PC-9 (cell line): ENCODE data around the gene ZNF784.

ENCODE experiments used
- EZH2 ChIP-seq: fragments of 200-600 bp; sonication (generic); IDR thresholded peaks from 2 replicates; pipeline ENCODE4 v1.8.0; 2017; ENCODE audit warnings: antibody characterized with exemption, low read depth
- TF ChIP-seq, protein P1 (sequence below): fragments of 200-600 bp; sonication (generic); conservative IDR thresholded peaks from 2 replicates; pipeline ENCODE4 v1.6.1; 2017; ENCODE audit warnings: mixed run types, antibody characterized with exemption, mild to moderate bottlenecking, moderate library complexity

DNA sequence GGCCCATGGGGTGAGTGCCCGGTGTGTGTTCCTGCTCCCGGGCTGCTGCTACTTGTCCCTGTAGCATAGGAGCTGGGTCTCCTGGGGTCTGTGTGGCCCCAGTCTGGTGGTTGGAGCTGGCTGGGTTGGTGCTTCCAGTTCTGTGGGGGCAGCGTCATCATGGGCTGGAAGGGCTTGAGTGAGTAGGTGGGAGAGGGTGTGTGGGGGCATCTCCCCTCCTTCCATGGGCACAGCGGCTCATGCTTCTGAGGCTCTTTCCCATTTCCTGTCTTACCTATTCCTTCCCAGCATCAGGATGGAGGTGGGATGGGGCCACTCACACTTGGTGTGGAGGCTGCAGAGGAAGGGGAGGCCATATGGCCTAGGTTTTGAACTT lies 42.6 kb upstream of the ZNF784 start:
- TF ChIP-seq, protein P1, sequence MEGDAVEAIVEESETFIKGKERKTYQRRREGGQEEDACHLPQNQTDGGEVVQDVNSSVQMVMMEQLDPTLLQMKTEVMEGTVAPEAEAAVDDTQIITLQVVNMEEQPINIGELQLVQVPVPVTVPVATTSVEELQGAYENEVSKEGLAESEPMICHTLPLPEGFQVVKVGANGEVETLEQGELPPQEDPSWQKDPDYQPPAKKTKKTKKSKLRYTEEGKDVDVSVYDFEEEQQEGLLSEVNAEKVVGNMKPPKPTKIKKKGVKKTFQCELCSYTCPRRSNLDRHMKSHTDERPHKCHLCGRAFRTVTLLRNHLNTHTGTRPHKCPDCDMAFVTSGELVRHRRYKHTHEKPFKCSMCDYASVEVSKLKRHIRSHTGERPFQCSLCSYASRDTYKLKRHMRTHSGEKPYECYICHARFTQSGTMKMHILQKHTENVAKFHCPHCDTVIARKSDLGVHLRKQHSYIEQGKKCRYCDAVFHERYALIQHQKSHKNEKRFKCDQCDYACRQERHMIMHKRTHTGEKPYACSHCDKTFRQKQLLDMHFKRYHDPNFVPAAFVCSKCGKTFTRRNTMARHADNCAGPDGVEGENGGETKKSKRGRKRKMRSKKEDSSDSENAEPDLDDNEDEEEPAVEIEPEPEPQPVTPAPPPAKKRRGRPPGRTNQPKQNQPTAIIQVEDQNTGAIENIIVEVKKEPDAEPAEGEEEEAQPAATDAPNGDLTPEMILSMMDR, result no peak
- no peak for TF ChIP-seq EZH2
